ENCODE results near the gene CFAP300.

CFAP300 gene

DNA sequence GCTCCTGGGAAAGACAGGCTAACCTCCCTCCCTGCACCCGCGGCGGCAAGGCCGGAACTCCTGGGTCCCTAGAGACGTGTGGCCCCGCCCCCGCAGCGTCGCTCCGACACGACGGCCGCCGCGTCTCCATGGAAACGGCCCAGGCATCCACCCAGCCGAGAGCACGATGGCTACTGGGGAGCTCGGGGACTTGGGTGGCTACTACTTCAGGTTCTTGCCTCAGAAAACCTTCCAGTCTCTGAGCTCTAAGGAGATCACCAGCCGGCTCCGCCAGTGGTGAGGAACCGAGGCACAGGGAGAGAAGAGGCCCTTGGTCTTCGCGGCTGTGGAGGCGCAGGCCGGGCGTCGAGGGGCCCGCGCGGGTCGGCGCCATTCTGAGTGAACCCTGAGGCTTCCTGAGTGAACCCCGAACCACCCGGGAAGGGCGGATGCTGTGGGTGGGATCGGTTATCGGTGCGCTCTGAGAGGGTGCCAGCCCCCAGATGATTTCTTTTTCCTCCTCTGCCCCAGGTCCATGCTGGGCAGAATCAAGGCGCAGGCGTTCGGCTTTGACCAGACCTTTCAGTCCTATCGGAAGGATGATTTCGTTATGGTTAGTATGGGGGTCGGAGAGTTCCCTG, at the start of gene CFAP300:
Gene CFAP300, plus strand, starts transcription at position 133 of the 620 bp plus-strand sequence. Its CDS starts 34 bp downstream, at position 167.
- peak; percentile 70 for DNase-seq

DNA sequence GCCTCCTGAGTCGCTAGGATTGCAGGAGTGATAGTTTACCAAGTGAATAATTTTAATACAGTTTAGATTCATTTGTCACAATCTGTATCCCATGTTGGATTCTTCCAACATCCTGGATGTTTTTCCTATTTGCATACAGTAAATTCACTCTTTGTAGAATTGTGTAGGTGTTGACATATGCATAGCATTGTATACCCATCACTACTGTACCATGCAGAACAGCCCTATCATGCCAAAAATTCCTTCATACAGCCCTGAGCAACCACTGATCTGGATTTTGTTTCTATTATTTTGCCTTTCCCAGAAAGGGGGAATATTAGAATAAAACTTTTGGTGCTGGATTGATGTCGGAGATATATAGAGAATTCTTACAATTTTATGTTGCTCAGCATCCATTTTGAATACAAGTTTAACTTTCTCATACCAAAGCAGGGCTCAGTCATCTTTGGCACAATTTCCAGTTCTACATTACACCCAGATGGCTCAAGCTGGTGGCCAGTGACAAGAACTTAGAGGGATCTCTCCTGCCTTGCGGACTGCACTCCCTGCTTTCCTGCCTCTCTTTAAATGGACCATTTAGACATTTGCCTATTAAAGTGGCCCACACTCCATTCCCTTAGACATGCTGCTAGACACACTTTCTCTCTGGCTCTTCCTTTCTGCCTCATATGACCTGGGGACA, 45.4 kb upstream of the CFAP300 start:
- no peak for DNase-seq

DNA sequence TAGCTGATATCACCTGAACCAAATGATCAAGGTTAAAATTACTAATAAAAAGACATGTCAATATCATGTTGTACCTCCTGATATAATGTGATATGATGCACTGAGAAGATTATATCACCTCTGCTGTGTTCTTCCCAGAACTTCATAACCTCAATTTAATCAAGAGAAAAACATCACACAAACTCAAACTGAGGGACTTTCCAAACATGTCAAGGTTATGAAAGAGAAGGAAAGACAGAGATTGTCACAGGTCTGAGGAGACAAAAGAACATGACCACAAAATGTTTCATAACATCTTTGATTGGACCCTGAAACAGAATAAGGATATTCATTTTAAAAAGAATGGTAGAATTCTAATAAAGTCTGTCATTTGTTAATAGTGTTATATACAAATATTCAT, 43.0 kb upstream of the CFAP300 start:
- no peak for DNase-seq

DNA sequence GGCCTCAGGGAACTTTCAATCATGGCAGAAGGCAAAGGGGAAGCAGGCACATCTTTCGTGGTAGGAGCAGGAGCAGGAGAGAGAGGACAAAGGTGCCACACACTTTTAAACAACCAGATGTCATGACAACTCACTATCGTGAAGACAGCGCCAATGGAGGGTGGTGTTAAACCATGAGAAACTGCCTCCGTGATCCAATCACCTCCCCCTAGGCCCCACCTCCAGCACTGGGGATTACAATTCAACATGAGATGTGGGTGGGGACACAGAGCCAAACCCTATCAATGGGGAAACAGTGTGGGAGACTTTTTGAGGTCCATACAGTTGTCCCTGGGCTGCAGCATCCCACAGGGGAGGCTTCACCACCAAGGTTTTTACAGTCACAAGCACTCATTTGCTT, 41.9 kb upstream of the CFAP300 start:
- no peak for DNase-seq

DNA sequence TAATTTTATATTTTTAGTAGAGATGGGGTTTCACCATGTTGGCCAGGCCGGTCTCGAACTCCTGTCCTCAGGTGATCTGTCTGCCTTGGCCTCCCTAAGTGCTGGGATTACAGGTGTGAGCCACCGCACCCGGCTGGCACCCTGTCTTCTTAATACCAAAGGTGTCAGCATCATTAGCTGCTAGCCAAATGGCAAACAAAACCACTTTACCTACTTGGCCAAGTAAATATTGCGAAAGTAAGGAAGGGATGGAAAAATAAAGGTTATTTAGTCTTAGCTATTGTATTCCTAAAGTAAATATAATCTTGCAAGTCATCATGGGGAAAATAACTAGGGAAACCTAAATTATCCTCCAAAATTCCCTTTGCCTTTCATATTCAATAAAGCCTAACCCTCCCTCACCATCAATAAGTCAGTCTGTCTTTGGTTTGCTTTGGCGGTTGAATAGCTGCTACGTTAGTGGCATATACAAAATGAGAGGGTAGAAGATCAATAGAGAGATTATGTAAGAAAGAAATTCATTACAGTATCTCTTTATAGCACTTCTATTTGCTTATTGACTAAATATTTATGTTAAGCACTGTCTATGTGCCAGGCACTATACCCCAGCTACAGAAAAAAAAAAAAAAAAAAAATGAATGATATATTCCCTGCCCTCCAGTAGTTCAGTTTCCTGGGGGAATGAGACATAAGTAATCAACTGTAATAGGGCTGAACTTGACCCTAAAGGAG, 40.2 kb upstream of the CFAP300 start:
- peak; percentile 64 for DNase-seq

DNA sequence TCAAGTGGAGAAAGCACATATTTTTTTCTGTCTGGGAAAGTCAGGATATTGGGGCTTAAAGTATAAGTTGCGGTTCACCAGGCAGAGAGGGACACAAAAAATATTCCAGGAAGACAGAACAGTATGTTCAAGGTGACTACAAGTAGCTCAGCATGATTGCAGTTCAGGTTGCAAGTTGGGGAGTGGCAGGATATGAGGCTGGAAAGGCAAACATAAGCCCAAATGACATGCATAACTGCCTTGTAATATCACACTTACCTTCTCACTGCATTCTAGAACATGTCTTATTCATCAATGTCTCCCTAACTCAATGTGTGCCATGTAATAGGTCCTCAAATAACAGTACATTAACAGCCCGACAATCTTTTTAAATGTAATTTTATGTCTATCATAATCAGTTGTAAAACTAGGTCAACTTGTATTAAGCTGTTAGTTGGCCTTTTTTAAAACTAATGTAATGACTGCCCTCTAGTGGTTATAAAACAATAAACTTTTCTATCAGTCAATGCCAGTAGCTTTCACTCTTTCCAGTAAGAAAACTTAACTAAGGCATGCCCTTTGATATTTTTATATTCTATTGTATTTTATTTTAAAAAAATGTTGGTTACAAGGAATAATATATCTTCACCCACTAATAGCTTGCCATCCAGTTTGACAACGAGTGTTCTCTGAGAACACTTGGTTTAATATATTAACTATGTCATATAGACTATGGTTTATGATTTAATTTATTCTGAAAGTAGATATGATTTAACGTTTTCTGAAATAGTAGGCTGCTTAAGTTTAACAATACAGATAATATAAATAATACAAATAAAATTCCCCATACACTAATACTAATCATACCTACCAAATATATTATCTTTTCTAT, 39.4 kb upstream of the CFAP300 start:
- DNase-seq = peak; percentile 88

DNA sequence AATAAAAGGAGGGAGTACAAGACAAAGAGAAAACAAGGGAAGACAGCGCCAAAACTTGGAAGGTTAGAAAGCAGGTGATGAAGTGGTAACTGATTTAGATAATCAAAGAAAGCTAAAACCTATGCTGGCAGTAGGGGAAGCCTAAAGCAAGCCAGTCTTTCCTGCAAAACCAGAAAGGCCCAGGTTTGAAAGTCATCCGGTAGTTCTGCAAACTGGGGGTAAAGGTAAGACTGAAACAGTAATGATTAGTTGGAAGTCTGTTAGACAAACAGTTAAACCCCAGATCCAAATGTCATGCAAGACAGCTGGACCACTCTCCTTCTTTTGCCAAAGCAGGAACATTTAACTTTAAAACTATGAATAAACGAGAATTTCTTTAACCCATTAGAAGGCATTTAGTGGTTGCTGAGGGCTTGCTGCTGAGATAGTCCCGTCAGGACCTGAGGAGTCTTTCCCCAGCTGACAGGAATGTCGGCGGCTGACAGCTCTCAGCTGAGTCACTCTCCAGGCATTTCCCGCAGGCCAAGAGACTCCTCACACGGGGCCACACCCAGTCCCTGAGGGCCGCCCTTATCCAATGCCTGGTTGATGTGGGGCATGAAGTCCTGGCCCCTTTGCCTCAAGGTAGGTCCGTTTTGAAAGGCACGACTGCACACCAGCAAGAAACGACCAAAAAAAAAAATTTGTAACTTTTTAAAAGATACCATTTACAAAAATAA, 36.3 kb upstream of the CFAP300 start:
- DNase-seq = no peak

DNA sequence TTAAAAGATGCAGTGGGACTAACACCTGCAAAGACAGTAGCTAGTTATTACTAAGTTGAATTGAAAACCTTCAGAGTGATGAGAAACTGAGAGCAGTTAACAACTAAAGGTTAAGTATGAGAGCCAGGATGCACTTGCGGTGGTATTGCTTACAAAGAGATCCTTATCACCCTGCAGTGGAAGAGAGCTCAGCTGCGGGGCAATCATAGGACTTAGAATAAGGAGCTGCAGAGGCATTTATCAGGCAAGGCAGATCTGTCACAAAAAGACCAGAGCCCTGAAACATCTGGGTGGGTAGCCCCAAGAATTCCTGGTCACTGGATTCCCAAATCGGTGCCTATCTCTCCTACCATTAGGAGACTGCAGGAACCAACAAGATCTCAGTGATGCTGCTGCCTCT, 34.3 kb upstream of the CFAP300 start:
- DNase-seq = no peak

DNA sequence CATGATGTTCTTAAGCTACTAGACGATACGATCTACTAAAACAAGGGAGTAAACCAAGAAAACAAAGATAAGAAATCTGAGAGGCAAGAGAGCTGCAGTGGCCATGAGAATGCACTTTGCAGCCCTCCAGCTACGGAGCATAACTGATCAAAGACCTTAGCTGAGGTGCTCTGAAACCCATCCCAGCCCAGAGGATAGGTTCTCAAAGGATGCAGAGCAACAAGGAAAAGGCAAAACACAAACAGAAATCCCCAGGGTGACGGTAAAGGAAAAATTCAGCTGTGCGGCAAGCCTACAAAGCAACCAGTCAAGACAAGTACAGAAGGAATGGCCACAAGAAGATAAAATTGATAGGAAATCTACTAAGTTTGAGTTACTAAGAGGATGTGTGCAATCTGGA, 32.5 kb upstream of the CFAP300 start:
- DNase-seq = no peak

DNA sequence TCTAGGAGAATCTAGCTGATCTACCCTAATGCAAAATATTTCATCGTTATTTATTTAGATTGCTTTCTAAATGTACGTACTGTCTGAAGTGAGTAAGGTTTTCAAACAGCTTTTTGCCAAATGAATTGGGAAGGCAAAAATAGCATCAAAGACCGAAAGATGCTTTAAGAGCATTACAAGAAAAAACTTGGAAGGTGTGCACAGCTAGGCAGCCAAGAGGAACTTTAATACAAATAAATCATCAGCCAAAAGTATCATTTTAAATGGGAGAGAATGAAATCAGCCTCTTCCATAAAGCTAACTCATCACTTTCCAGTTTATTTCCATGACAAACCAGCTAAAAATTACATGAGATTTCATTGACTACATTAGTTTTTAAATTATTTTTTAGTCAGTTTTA, 30.2 kb upstream of the CFAP300 start:
- no peak for DNase-seq

DNA sequence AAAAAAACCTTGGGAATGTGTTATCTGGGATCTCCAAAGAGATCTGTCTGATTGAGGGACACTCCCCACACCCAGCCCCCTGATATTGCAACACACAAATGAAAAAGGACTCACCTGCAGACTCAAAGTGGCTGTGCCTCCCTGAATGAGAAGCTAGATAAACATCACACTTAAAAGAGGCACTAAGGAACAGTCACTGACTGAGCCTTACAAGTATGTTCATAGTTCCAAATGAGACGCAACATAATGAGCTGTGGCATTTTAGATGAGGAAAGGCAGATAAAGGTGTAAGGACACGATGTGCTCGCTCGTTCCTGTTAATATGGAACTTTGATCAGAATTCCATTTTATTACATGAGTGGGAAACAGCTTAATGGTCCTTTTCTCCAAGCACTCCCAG, 21.0 kb upstream of the CFAP300 start:
- no peak for DNase-seq

DNA sequence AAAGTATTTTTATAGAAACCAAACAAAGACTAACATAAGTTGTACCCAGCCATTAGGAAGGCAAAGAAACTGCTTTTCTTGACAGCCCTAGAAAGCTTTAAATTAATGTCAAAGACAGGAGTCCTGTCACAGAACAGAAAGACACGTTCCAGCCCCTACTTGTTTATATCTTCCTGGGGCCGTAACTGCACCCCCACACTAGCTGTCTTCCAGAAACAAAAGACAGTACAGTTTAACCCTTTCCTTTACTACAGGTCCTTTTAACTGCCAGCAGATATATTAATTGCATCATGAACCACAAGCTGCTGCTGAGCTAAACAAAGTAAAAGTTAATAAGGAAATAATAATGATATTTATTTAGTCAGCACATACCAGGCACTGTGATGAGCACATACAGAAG, 20.3 kb upstream of the CFAP300 start:
- DNase-seq = no peak

DNA sequence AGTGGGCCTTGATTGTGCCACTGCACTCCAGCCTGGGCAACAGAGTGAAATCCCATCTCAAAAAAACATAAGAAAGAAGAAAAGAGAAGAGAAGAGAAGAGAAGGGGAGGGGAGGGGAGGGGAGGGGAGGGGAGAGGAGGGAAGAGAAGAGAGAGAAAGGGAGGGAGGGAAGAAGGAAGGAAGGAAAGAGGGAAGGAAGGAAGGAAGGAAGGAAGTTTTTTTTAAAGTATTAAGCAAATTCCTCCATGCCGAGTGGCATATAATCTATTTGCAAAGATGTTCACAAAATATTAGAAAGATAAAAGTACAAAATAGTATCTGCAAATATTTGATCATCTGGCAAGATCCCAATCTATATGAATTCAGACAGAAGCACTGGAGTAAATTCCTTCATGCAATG, 10.5 kb upstream of the CFAP300 start:
- DNase-seq = no peak

DNA sequence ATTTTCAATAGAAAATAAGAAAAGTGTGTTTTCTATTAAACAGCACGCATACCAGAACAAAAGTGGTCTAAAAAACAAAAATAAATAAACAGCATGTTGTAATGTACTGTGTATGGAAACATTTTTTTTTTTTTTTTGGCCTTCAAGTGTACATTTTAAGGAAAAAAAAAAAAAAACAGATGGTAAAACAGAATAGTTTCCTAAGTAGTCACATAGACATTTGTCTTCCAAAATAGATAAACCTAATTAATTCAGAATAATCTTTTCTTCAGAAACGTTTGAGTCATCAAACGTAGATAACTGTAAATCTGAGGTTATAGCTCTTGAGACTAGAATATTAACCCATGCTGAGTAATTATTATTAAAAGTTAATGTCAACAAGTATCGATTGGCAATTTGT, 396 bp upstream of the CFAP300 start:
- no peak for DNase-seq

DNA sequence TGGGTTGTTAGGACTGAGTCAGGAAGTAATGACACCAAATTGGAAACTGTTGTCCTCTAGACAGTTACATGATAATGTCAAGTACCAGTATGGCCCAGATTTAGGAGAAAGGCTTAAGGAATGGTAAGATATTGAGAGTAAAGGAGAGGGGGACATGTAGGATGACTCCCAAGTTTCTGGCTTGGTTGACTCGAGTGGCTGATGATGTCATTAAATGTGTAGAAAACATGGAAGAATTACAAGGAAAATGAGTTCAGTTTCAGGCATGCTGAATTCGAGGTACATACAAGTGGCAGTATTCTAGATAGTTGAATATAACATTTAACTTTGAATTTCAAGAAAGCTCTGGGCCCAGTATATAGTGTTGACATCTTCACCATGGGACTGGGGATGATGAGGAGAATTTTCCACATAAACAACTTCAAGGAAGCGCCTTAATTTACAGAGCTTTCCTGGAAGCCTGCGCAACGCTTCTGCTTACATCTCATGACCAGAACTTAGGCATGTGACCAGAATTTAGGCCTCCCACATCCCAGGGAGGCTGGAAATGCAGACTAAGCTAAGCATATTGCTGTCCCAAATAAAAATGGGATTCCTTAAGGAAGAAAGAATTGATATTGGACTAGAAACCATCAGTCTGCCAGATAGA, 3.8 kb downstream of the CFAP300 start:
- DNase-seq = no peak

DNA sequence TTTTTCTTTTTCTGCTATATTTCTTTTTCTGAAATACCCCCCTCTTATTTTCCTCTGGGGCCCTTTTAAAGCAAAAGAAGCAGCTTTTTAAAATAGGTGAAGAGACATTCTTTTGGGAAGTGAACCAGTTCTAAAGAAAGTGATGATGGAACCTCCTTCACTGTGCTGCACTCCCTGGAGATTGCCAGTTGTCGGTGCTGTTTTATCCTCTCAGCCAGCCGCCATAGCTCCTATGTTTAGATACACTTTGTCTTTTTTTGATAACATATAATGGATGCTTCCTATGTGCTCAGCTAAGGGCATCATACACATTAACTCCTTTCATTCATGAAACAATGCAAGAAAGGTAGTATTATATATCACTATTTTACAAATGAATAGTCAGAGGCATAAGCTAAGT, 14.0 kb downstream of the CFAP300 start:
- DNase-seq = no peak

DNA sequence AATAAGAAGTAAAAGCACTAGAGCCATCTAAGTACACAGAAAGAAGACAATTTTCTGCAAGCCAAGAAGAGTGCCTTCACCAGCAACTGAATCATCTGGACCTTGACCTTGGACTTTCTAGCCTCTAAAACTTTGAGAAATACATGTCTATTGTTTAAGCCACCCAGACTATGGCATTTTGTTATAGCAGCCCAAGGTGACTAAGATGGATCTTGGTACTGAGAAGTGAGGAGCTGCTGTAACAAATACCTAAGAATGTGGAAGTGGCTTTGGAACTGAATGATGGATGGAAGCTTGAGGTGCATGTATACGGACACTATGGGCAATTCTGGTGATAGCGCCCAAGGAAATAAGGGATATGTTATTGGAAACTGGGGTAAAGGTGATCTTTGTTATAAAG, 14.9 kb downstream of the CFAP300 start:
- no peak for DNase-seq

DNA sequence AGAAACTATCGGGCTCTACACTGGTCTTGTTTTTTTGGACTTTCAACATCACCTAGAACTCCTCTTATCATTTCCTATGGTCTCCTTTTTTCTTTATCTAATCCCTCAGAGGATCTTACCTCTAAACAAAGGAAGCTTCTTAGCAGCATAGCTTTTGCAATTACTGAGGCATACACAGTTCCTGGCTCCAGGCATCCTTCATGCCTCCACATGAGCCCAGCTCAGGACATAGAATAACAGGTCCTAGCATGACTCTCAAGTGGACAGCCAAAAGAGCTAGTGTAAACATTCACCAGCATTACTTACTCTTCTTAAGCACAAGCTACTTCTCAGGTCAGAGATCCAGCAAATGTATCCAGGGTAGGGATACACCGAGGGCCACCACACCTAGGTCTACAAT, 17.1 kb downstream of the CFAP300 start:
- no peak for DNase-seq

DNA sequence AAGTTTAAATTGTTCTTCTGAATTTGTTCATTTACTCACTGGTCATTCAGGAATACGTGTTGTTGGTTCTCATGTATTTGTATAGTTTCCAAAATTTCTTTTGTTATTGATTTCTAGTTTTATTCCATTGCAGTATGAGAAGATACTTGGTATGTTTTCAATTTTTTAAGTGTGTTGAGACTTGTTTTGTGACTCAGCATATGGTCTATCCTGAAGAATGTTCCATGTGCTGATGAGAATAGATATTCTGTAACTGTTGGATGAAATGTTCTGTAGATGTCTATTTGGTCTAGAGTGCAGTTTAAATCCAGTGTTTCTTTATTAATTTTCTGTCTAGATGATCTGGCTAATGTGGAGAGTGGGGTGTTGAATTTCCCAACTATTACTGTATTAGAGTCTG, 23.5 kb downstream of the CFAP300 start:
- DNase-seq = no peak

DNA sequence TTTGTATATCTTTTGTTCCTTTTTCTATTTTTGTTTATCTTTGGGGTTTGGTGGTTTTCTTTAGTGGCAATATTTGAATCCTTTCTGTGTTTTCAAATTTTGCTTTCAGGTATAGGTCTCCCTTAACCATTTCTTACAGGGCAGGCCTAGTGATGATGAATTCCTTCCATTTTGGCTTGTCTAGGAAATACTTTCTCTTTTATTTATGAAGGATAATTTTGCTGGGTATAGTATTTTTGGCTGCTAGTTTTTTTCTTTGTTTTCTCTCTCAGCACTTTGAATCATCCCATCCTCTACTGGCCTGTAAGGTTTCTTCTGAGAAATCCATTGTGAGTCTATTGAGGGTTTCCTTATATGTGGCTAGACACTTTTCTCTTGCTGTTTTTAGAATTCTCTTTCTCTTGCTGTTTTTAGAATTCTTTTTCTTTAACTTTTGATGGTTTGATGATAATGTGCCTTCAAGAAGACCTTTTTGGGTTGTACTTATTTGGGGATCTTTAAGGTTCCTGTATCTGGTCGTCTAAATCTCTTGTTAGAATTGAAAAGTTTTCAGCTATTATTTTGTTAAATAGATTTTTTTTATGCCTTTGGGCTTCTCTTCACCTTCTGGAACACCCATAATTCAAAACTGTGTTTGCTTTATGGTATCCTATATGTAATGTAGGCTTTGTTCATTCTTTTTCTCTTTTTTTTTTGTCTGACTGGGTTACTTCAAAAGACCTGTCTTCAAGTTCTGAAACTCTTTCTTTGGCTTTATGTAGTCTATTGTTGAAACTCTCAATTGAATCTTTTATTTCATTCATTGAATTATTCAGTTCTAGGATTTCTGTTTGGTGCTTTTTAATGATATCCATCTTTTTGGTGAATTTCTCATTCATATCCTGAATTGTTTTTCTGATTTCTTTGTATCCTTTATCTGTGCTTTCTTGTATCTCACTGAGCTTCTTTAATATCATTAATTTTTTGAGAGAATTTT, 24.5 kb downstream of the CFAP300 start:
- no peak for DNase-seq

DNA sequence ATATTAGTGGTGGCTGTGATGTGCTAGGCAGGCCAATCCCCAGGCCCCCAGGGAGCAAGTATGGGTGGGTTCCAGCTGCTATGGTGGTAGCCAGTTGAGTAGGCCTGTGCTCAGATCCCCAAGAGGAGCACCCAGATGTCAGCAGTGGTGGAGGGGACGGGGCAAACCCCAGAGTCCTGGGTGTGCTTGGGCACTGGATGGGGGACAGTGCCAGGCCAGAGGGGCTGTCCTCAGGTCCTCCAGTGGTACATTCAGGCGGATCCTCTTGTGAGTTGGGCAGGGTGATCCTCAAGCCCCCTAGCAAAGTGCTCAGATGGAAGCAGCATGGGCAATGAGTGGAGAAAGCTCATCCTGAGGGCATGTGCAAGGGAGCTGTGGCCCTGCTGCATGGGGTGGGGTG, 26.0 kb downstream of the CFAP300 start:
- no peak for DNase-seq
